Measurements from ENCODE around the gene HTT-AS.

DNA sequence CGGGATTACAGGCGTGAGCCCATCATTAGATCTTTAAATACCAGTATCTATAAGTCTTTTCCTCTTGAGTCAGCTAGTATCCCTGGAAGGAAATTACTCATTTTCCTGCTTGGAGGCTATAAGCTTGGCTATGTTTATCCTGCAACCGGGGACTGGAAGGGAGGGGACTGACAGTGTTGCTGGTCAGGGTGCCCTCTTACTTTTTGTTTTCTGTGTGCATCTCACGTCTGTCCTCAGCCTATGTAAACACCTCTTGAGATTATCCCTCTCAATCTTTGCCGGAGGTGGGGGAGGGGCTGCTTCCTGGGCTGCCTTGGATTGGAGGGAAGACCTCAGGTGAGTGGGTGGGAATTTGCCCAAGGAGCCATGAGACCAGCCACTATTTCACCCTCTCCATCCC, 37.1 kb upstream of the HTT-AS start:
- TF ChIP-seq EZH2 (IDR thresholded peaks at IDR 0.05), result no peak
- no peak for TF ChIP-seq POLR2AphosphoS5 (IDR thresholded peaks at IDR 0.05; ENCODE audit: borderline replicate concordance, low read depth, low read length)

Data from SK-N-MC (cell line).